ENCODE data around the gene PTPRK. TPM values are rescaled to one million over a fixed set of nuclear protein-coding genes. Genes with fewer than 3 reads are reported as not detected.

Gene PTPRK
- total RNA-seq, 2 donors from 2014 or later, result 33.7 to 36.0 TPM

- no peak for DNase-seq (ENCODE audit: low spot score)
- Histone ChIP-seq H3K9me3 (no peaks in the 10 kb centered on the region), H3K27ac (no peak overlapping the region), H3K4me1 (ENCODE audit: control insufficient read depth in 1 of 2, low read depth in 2 of 2) (peaks cover 0 to 10% of the 10 kb centered on the region in 2 donors), H3K4me3 (no peak overlapping the region), H3K27me3 (replicated peaks; ENCODE audit: insufficient read depth) (no peaks in the 10 kb centered on the region), H3K36me3 (no peaks in the 10 kb centered on the region)
- TF ChIP-seq, protein P1, sequence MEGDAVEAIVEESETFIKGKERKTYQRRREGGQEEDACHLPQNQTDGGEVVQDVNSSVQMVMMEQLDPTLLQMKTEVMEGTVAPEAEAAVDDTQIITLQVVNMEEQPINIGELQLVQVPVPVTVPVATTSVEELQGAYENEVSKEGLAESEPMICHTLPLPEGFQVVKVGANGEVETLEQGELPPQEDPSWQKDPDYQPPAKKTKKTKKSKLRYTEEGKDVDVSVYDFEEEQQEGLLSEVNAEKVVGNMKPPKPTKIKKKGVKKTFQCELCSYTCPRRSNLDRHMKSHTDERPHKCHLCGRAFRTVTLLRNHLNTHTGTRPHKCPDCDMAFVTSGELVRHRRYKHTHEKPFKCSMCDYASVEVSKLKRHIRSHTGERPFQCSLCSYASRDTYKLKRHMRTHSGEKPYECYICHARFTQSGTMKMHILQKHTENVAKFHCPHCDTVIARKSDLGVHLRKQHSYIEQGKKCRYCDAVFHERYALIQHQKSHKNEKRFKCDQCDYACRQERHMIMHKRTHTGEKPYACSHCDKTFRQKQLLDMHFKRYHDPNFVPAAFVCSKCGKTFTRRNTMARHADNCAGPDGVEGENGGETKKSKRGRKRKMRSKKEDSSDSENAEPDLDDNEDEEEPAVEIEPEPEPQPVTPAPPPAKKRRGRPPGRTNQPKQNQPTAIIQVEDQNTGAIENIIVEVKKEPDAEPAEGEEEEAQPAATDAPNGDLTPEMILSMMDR (IDR thresholded peaks at IDR 0.05), result no peak
- no peak for ATAC-seq (ENCODE audit: insufficient number of reproducible peaks, low FRiP score, low read depth)
Measured at GRCh38 chr6:128504003-128504654, 16.3 kb downstream of the PTPRK start.

- H3K27me3 ChIP-seq (replicated peaks; ENCODE audit: insufficient read depth), result no peaks in the 10 kb centered on the region
- DNase-seq (ENCODE audit: low spot score) (no peak), ATAC-seq (ENCODE audit: insufficient number of reproducible peaks, low FRiP score, low read depth) (no peak)
- H3K36me3 ChIP-seq, result no peaks in the 10 kb centered on the region
- no peaks in the 10 kb centered on the region for H3K9me3 ChIP-seq
- H3K4me3 ChIP-seq, result no peak overlapping the region
- H3K4me1 ChIP-seq (ENCODE audit: control insufficient read depth in 1 of 2, low read depth in 2 of 2), result no peaks in the 10 kb centered on the region
- TF ChIP-seq, protein P1 (IDR thresholded peaks at IDR 0.05), result no peak
- H3K27ac ChIP-seq, result no peak overlapping the region
Measured at GRCh38 chr6:128500749-128501600, 19.4 kb downstream of the PTPRK start.

DNA sequence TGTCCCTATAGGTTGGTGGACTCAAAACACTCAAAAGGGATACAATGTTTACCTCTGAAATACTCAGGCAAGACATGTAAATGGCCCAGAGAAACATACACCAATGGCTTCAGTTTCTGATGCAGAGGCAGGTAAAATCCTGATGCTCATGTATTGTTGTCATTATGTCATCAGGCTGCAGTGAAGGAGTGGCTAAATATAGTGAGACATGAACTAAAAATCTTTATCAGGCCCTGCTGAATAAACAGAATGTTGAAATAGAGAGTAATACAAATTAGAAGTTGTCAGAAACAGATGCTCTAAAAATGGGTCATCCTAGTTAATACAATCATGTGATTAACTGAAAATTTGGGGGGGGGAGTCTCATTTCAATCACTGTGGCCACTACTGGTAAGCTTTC is 20.4 kb downstream of the PTPRK start:
- H3K4me1 ChIP-seq (ENCODE audit: control insufficient read depth in 1 of 2, low read depth in 2 of 2), result peaks cover 0 to 2% of the 10 kb centered on the region in 2 donors
- no peaks in the 10 kb centered on the region for H3K36me3 ChIP-seq
- H3K9me3 ChIP-seq, result no peaks in the 10 kb centered on the region
- no peak overlapping the region for H3K27ac ChIP-seq
- no peak for ATAC-seq (ENCODE audit: insufficient number of reproducible peaks, low FRiP score, low read depth)
- H3K27me3 ChIP-seq (replicated peaks; ENCODE audit: insufficient read depth), result no peaks in the 10 kb centered on the region
- H3K4me3 ChIP-seq, result no peak overlapping the region
- no peak for DNase-seq (ENCODE audit: low spot score)
- TF ChIP-seq, protein P1 (IDR thresholded peaks at IDR 0.05), result no peak

- no peak for ATAC-seq (ENCODE audit: insufficient number of reproducible peaks, low FRiP score, low read depth)
- H3K4me1 ChIP-seq (ENCODE audit: control insufficient read depth in 1 of 2, low read depth in 2 of 2), result peaks cover 0 to 9% of the 10 kb centered on the region in 2 donors
- no peaks in the 10 kb centered on the region for H3K9me3 ChIP-seq
- H3K27me3 ChIP-seq (replicated peaks; ENCODE audit: insufficient read depth), result no peaks in the 10 kb centered on the region
- no peak overlapping the region for H3K4me3 ChIP-seq
- no peaks in the 10 kb centered on the region for H3K36me3 ChIP-seq
- DNase-seq (ENCODE audit: low spot score), result no peak
- TF ChIP-seq, protein P1 (IDR thresholded peaks at IDR 0.05), result no peak
- H3K27ac ChIP-seq, result no peak overlapping the region
Measured at GRCh38 chr6:128499079-128499731, 21.2 kb downstream of the PTPRK start.

- DNase-seq (ENCODE audit: low spot score) (no peak), ATAC-seq (ENCODE audit: insufficient number of reproducible peaks, low FRiP score, low read depth) (no peak)
- H3K36me3 ChIP-seq, result no peaks in the 10 kb centered on the region
- H3K27ac ChIP-seq, result no peak overlapping the region
- H3K9me3 ChIP-seq, result no peaks in the 10 kb centered on the region
- no peaks in the 10 kb centered on the region for H3K27me3 ChIP-seq (replicated peaks; ENCODE audit: insufficient read depth)
- peaks cover 0 to 9% of the 10 kb centered on the region in 2 donors for H3K4me1 ChIP-seq (ENCODE audit: control insufficient read depth in 1 of 2, low read depth in 2 of 2)
- TF ChIP-seq, protein P1 (IDR thresholded peaks at IDR 0.05), result no peak
- no peak overlapping the region for H3K4me3 ChIP-seq
Measured at GRCh38 chr6:128498234-128498633, 22.2 kb downstream of the PTPRK start.

All from thoracic aorta (tissue), 2 donors.